ENCODE data around the gene WSCD1.

The WSCD1 gene

GRCh38 chr17:6135236-6135635 is 65.1 kb downstream of the WSCD1 start:
- Histone ChIP-seq H3K27ac (no peak overlapping the region), H3K4me3 (no peak overlapping the region)
- TF ChIP-seq, protein P1, sequence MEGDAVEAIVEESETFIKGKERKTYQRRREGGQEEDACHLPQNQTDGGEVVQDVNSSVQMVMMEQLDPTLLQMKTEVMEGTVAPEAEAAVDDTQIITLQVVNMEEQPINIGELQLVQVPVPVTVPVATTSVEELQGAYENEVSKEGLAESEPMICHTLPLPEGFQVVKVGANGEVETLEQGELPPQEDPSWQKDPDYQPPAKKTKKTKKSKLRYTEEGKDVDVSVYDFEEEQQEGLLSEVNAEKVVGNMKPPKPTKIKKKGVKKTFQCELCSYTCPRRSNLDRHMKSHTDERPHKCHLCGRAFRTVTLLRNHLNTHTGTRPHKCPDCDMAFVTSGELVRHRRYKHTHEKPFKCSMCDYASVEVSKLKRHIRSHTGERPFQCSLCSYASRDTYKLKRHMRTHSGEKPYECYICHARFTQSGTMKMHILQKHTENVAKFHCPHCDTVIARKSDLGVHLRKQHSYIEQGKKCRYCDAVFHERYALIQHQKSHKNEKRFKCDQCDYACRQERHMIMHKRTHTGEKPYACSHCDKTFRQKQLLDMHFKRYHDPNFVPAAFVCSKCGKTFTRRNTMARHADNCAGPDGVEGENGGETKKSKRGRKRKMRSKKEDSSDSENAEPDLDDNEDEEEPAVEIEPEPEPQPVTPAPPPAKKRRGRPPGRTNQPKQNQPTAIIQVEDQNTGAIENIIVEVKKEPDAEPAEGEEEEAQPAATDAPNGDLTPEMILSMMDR (IDR thresholded peaks at IDR 0.05), result no peak
- no peak for DNase-seq (ENCODE audit: low spot score)

DNA sequence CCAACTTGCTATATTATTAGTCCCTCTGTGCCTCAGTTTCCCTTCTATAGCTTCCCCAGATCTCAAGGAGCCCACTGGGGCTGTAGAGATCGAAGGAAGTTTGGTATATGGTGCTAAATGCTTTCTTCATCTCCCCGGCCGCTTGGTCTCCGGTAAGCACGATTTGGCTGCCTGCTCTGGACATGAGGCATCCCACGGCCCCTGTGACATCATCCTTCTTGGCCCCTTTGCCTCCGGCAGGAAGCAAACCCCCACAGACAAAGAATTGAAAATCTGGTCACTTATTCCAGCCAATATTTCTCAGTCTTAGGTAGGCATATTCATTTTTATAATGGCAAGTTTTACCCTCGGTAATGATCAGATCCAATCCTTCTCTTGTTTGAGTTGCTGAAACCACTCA is 65.8 kb downstream of the WSCD1 start:
- TF ChIP-seq, protein P1 (IDR thresholded peaks at IDR 0.05), result no peak

DNA sequence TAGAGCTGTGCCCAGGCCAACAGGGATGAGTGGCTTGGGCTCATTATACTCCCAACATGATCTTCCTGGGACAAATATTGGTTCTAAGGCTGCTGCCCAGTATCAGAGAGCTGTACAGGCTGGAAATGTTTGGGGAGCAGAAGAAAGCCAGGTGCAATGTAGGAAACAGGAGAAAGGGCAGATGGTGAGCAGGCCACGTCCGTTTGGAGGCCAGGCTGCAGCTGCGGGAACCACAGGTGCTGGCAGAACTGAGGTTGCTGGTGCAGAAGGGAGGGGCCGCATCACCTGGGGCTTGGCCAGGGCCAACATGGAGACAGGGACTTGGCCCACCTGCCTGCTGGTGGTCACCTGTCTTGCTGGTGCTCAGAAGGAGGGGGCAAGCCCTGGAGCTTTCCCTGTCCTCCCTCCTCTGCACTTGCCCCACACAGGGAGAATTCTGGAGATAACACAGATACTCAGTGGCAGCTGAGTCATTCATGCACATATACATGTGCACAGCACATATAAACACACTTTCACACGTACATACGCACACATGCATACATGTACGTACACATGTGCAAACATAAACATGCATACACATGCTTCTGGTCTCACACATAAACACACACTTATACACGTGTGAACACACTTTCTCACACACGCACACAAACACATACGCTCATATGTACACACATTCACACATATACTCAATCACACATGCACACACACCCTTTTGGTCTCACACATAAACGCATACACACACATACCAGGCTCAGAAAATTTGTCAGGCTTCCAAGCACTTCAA is 67.7 kb downstream of the WSCD1 start:
- H3K4me3 ChIP-seq, result no peak overlapping the region
- DNase-seq (ENCODE audit: low spot score), result peak; percentile 29
- no peak overlapping the region for H3K27ac ChIP-seq
- TF ChIP-seq, protein P1 (IDR thresholded peaks at IDR 0.05), result no peak

More for the DNA sequence above, 65.8 kb downstream of the WSCD1 start:
- no peak overlapping the region for H3K27ac ChIP-seq
- H3K4me3 ChIP-seq, result no peak overlapping the region
- no peak for DNase-seq (ENCODE audit: low spot score)

GRCh38 chr17:6138761-6139446 is 68.7 kb downstream of the WSCD1 start:
- DNase-seq (ENCODE audit: low spot score), result no peak
- H3K27ac ChIP-seq, result no peak overlapping the region
- TF ChIP-seq, protein P1 (IDR thresholded peaks at IDR 0.05), result no peak
- no peak overlapping the region for H3K4me3 ChIP-seq

DNA sequence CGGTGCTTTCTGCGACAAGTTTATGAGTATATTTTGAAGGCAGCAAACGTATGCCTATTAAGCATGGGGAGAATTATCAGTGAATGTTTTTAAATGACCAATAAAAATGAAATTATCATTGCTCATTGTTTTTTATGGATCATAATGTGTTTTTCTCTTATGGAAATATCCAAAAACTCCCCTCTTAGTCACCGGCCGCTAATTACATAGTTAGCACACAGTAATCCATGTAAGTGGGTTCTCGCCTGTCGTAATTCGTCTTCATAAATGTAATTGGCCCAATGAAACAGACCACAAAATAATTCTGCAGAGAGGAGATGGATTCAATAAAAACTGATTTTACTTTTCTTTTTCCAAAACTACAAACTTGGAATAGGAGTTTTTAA is 69.3 kb downstream of the WSCD1 start:
- no peak overlapping the region for H3K4me3 ChIP-seq
- no peak for DNase-seq (ENCODE audit: low spot score)
- TF ChIP-seq, protein P1 (IDR thresholded peaks at IDR 0.05), result no peak
- no peak overlapping the region for H3K27ac ChIP-seq

DNA sequence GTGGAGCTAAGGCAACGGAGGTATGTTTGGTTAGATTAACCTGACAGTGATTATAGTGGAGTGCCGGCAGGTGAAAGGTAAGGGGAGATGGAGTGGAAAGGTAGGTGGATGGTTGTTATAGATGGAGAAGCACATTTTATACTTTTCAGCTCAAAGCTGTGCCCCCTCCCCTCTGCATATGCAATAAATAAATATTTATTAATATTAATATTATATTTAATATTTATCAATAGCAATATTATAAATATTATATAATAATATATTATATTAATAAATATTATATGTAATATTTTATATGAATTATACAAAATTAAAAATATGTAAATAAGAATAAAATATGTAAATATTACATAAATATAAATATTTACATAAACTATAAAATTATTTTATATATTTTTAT is 70.0 kb downstream of the WSCD1 start:
- no peak for DNase-seq (ENCODE audit: low spot score)
- Histone ChIP-seq H3K4me3 (no peak overlapping the region), H3K27ac (no peak overlapping the region)
- TF ChIP-seq, protein P1 (IDR thresholded peaks at IDR 0.05), result no peak
